Activated CD4-positive, alpha-beta T cell treated with anti-CD3 and anti-CD28 coated beads, Interleukin-2, amount 10 ng/mL, durations not matched to agents 7 days and 5 days (primary cell): ENCODE data around the gene OVOL3. TPM values are rescaled to one million over a fixed set of nuclear protein-coding genes. Genes with fewer than 3 reads are reported as not detected.

Experiments
- CTCF ChIA-PET: fragments of 350-600 bp; sonication (Branson Sonifier 250); formaldehyde crosslinking; loops from one replicate; lab custom pipeline; 2021; ENCODE audit warnings: antibody characterized with exemption; lab: Charles Lee
- POLR2A ChIA-PET: fragments of 350-600 bp; sonication (Branson Sonifier 250); formaldehyde crosslinking; loops from one replicate; lab custom pipeline; 2021; ENCODE audit warnings: antibody characterized with exemption; lab: Charles Lee
- DNase-seq: peaks from one replicate; pipeline ENCODE4 v3.0.0-alpha.2; 2020
- H3K27ac Mint-ChIP-seq: one replicate; pipeline ENCODE4 v1.8.0; 2021; ENCODE audit warnings: mild to moderate bottlenecking, moderate library complexity, mixed read lengths
- H3K27me3 Mint-ChIP-seq: one replicate; pipeline ENCODE4 v1.8.0; 2021; ENCODE audit warnings: mixed read lengths
- H3K36me3 Mint-ChIP-seq: one replicate; pipeline ENCODE4 v1.8.0; 2021; ENCODE audit warnings: low read depth, mixed read lengths
- H3K4me1 Mint-ChIP-seq: one replicate; pipeline ENCODE4 v1.8.0; 2021; ENCODE audit warnings: mixed read lengths
- H3K4me3 Mint-ChIP-seq: one replicate; pipeline ENCODE4 v1.8.0; 2021; ENCODE audit warnings: mild to moderate bottlenecking, moderate library complexity, mixed read lengths
- H3K9me3 Mint-ChIP-seq: one replicate; pipeline ENCODE4 v1.8.0; 2021; ENCODE audit warnings: mixed read lengths
- total RNA-seq, 2 experiments: library from RNA; stranded (reverse); gene quantifications; one replicate each; pipeline ENCODE4 v1.2.3, GENCODE V29; 2021

Gene OVOL3
- total RNA-seq, 2 experiments from 2014 or later: not detected

DNA sequence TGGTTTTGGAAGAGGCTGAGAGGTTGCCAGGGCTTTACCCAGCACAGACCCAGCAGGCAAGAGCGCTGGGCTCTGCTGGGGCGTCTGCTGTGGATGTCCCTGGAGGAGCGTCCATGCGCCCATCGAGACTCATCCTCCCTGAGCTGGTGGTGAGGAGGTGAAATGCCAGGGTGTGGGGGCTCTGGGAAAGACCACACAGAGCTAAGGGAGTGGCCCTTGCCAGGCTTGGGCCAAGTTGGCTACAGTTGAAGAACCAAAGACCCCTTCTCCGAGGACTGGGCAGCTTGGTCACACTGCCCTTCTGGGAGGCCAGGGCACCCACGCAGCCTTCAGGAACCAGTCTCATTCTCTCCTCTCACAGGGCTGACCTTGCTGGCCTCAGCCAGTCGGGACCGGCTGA, 24.6 kb upstream of the OVOL3 start:
- no peaks in the 10 kb centered on the region for H3K27me3 Mint-ChIP-seq
- no peak overlapping the region for H3K27ac Mint-ChIP-seq
- POLR2A ChIA-PET: no interaction called here
- H3K36me3 Mint-ChIP-seq: peaks cover 63% of the 10 kb centered on the region
- H3K4me3 Mint-ChIP-seq: no peak overlapping the region
- DNase-seq: no peak
- H3K9me3 Mint-ChIP-seq: no peaks in the 10 kb centered on the region
- CTCF ChIA-PET: no interaction called here
- H3K4me1 Mint-ChIP-seq: no peaks in the 10 kb centered on the region

DNA sequence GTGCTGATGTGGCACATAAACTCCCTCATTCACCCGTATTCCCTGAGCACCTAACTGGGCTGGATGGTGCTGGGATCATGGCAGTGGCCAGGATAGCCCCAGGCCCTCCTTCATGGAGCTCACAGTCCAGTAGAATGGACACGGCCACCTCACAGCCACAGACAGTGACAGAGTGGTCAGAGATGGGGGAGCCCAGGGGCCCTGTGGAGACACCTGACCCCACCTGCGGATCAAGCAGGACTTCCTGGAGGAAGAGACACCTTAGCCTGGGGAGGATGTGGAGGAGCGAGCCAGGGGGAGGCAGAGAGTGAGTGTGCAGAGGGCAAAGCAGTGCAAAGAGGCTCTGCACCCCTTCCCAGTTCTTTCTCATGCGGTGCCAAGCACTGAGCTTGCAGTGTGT, 21.1 kb upstream of the OVOL3 start:
- H3K27ac Mint-ChIP-seq: no peak overlapping the region
- ChIA-PET CTCF (interaction anchor here (0.8 kb wide), 1 partner anchor 54 kb away, joined by 7 read pairs; no protein-coding TSS in a partner anchor), POLR2A (no interaction called here)
- H3K9me3 Mint-ChIP-seq: no peaks in the 10 kb centered on the region
- H3K4me3 Mint-ChIP-seq: no peak overlapping the region
- H3K36me3 Mint-ChIP-seq: peaks cover 50% of the 10 kb centered on the region
- peaks cover 10% of the 10 kb centered on the region for H3K4me1 Mint-ChIP-seq
- no peak for DNase-seq
- H3K27me3 Mint-ChIP-seq: no peaks in the 10 kb centered on the region

DNA sequence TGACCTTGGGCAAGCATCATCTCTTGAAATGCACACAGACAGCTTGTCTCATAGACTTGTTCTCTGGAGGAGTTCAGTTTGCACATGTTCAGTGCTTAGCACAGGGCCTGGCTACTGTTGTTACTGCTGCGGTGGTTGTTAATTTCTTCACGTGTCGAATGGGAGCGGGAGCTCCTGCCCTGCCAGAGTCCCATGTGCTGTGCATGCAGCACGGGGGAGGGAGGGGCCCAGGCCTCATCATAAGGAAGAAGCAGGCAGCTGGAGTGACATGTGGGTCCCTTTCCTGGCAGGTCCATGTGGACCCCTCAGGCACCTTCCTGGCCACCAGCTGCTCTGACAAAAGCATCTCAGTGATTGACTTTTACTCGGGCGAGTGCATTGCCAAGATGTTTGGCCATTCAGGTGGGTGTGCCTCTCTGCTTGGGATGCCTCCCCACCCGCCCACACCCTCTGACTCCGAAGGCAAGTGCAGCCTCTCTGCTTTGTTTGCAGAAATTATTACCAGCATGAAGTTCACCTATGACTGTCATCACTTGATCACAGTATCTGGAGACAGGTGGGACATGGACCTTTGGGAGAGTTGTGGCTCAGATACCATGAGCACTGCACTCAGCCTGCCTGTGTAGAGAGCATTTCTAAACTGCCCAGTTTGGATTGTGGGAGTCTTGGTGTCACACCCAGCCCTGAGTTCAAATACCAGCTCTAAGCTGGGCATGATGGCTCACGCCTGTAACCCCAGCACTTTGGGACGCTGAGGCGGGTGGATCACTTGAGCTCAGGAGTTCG, 19.8 kb upstream of the OVOL3 start:
- ChIA-PET POLR2A (no interaction called here), CTCF (interaction anchor here (0.8 kb wide), 1 partner anchor 24 kb away, joined by 3 read pairs; no protein-coding TSS in a partner anchor)
- Mint-ChIP-seq H3K36me3 (peaks cover 46% of the 10 kb centered on the region), H3K27me3 (no peaks in the 10 kb centered on the region), H3K9me3 (no peaks in the 10 kb centered on the region), H3K4me1 (peaks cover 10% of the 10 kb centered on the region), H3K27ac (no peak overlapping the region), H3K4me3 (no peak overlapping the region)
- no peak for DNase-seq

DNA sequence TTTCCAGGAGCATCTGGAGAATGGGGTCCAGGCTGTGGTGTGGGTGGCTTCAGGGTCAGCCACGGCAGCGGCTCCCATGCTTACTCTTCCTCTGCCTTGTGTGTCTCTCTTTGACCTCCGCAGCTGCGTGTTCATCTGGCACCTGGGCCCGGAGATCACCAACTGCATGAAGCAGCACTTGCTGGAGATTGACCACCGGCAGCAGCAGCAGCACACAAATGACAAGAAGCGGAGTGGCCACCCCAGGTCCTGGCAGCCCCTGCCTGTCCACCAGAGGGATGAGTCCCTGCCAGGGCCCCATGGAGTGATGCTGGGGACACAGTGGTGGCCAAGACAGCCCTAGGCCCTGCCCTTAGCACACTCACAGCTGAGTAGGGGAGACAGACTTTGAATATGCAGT, 18.4 kb upstream of the OVOL3 start:
- Mint-ChIP-seq H3K36me3 (peaks cover 46% of the 10 kb centered on the region), H3K27ac (peak overlapping the region; percentile 54), H3K9me3 (no peaks in the 10 kb centered on the region), H3K4me1 (peaks cover 10% of the 10 kb centered on the region), H3K27me3 (no peaks in the 10 kb centered on the region), H3K4me3 (no peak overlapping the region)
- no peak for DNase-seq
- ChIA-PET POLR2A (no interaction called here), CTCF (no interaction called here)

DNA sequence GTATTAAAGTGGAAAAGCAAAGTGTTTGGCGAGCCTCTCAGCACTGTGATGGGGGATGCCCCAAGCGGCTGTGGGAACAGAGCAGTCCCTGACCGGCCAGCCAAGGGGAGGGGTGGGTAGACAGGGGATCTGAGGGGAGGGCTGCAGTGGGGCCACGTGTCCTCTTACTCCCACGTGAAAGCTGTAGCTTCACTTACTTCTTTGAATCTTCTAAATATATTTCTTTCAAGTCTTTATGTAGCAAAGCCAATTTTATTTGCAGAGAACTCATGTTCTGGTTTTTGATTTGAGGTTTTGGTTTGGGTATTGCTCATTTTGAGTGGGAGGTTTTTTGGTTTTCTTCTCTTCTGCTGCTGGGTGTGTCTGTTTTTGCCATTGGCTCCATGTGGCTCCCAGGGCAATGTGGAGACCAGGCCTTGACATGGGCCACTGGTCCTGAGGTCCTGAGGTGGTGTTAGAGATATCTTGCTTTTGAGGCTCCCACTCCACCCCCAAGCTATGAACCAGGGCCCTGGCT, 17.7 kb upstream of the OVOL3 start:
- POLR2A ChIA-PET: no interaction called here
- DNase-seq: no peak
- CTCF ChIA-PET: no interaction called here

DNA sequence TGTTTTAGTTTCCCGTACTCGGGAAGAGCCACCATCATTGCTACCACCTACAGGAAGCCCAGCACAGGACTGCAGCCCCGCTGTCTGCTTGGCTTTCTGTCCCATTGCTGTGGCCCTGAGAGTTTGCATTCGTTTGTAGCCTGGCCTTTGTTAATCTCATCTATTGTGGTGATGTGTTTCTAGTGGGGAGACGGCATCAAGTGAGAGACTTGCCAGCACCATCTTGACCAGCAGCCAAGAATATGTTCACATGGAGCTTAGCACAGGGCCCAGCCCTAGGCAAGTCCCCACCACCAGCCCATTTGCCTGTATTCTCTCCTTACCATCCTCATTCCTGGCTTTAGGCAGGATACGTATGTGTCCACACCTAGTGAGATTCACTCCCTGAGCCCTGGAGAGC, 17.3 kb upstream of the OVOL3 start:
- Mint-ChIP-seq H3K27me3 (no peaks in the 10 kb centered on the region), H3K4me3 (no peak overlapping the region), H3K27ac (no peak overlapping the region), H3K4me1 (peaks cover 10% of the 10 kb centered on the region), H3K9me3 (no peaks in the 10 kb centered on the region), H3K36me3 (peaks cover 47% of the 10 kb centered on the region)
- POLR2A ChIA-PET: no interaction called here
- no peak for DNase-seq
- CTCF ChIA-PET: no interaction called here

More for the DNA sequence above, 17.7 kb upstream of the OVOL3 start:
- H3K9me3 Mint-ChIP-seq: no peaks in the 10 kb centered on the region
- H3K27me3 Mint-ChIP-seq: no peaks in the 10 kb centered on the region
- no peak overlapping the region for H3K4me3 Mint-ChIP-seq
- H3K36me3 Mint-ChIP-seq: peaks cover 46% of the 10 kb centered on the region
- H3K4me1 Mint-ChIP-seq: peaks cover 10% of the 10 kb centered on the region
- H3K27ac Mint-ChIP-seq: no peak overlapping the region

DNA sequence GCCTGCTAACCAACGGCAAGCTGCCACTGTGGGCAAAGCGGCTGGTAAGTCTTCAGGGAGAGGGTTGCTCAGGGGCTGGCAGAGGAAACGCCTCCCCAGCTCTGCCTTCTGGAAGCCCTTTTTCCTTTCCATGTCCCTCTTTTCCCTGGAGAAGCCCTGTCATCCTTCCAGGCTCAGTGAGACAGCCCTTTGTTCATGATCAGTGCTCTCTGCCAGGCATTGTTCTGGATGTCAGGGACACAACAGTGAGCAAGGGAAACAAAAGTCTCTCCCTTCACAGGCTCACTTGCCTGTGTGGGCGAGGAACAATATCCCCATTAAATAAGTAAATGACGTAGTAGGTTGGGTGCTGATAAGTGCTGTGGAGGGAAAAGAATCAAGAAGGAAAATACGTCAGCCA, 13.9 kb upstream of the OVOL3 start:
- Mint-ChIP-seq H3K9me3 (no peaks in the 10 kb centered on the region), H3K4me3 (no peak overlapping the region), H3K27ac (no peak overlapping the region), H3K36me3 (peaks cover 33% of the 10 kb centered on the region), H3K4me1 (peaks cover 10% of the 10 kb centered on the region), H3K27me3 (no peaks in the 10 kb centered on the region)
- ChIA-PET POLR2A (no interaction called here), CTCF (no interaction called here)
- no peak for DNase-seq

DNA sequence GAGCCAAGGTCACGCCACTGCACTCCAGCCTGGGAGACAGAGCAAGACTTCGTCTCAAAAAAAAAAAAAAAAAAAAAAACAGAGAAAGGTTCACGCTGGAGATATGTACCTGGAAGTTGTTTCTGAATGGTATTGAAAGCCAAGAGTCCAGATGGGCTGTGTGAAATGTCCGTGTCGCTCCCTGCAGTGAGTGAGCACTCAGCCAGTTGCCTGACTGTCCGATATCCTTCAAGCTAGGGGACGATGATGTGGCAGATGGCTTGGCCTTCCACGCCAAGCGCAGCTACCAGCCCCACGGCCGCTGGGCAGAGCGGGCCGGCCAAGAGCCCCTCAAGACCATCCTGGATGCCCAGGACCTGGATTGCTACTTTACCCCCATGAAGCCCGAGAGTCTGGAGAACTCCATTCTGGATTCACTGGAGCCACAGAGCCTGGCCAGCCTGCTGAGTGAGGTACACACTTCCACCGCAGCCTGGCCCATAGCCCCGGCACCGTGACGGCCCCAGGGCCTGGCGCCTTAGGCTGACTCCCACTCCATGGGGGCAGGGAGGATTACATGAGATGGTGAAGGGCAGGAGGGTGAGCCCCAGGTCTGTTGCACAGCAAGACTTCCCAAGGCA, 11.7 kb upstream of the OVOL3 start:
- POLR2A ChIA-PET: no interaction called here
- no peak for DNase-seq
- H3K27ac Mint-ChIP-seq: peak overlapping the region; percentile 50
- H3K36me3 Mint-ChIP-seq: peaks cover 35% of the 10 kb centered on the region
- H3K4me1 Mint-ChIP-seq: no peaks in the 10 kb centered on the region
- H3K27me3 Mint-ChIP-seq: no peaks in the 10 kb centered on the region
- H3K9me3 Mint-ChIP-seq: no peaks in the 10 kb centered on the region
- no peak overlapping the region for H3K4me3 Mint-ChIP-seq
- CTCF ChIA-PET: interaction anchor here (0.6 to 2.6 kb wide), 3 partner anchors 29 to 64 kb away, joined by 3 to 7 read pairs (median 3); no protein-coding TSS in a partner anchor

DNA sequence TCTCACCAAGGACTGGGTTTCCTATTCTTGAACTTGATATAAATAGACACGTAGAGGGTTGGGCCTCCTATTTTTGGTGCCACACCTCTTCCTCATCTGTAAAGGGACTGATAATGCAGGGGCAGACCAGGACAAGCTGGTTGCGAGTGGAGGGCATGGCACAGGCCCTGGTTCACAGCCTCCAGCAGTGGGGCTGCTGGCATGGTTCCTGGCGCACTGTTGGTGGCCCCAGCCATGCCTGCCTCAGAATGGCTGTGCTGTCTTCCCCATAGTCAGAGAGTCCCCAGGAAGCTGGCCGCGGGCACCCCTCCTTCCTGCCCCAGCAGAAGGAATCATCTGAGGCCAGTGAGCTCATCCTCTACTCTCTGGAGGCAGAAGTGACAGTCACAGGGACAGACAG, 10.5 kb upstream of the OVOL3 start:
- no peaks in the 10 kb centered on the region for H3K9me3 Mint-ChIP-seq
- no peak for DNase-seq
- no peaks in the 10 kb centered on the region for H3K4me1 Mint-ChIP-seq
- ChIA-PET POLR2A (no interaction called here), CTCF (interaction anchor here (2.6 kb wide), 1 partner anchor 39 kb away, joined by 7 read pairs; no protein-coding TSS in a partner anchor)
- peaks cover 29% of the 10 kb centered on the region for H3K36me3 Mint-ChIP-seq
- H3K4me3 Mint-ChIP-seq: no peak overlapping the region
- H3K27ac Mint-ChIP-seq: peak overlapping the region; percentile 36
- no peaks in the 10 kb centered on the region for H3K27me3 Mint-ChIP-seq

DNA sequence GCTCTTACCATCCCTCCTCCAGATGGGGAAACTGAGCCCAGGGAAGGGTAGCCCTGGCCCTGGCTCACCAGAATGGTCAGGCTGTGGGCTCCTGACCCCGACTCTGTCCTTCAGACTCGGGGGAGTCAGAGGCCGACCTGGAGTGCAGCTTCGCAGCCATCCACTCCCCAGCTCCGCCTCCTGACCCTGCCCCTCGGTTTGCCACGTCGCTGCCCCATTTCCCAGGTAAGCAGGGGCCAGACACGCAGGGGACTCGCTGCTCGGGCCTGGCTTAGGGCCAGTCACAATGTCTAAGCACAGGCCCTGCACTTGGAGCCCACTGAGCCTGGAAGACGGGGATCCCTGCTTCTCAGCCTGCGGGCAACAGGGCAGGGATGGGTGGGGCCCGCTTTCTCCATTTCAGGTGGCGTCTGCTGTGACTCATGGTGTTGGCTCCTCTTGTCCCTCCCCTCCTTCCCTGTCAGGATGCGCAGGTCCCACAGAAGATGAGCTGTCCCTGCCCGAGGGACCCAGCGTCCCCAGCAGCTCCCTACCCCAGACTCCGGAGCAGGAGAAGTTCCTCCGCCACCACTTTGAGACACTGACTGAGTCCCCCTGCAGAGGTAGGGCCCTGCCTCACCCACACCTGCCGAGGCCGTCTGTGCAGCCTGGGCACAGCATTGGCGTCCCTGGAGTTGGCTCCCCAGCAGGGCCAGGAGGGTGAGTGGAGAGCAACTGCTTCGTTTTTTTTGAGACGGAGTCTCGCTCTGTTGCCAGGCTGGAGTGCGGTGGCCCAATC, 9.2 kb upstream of the OVOL3 start:
- ChIA-PET CTCF (interaction anchor here (2.6 kb wide), 1 partner anchor 41 kb away, joined by 7 read pairs; no protein-coding TSS in a partner anchor), POLR2A (no interaction called here)
- Mint-ChIP-seq H3K4me1 (no peaks in the 10 kb centered on the region), H3K4me3 (no peak overlapping the region), H3K36me3 (peaks cover 34% of the 10 kb centered on the region), H3K27ac (no peak overlapping the region), H3K9me3 (no peaks in the 10 kb centered on the region), H3K27me3 (no peaks in the 10 kb centered on the region)
- no peak for DNase-seq

DNA sequence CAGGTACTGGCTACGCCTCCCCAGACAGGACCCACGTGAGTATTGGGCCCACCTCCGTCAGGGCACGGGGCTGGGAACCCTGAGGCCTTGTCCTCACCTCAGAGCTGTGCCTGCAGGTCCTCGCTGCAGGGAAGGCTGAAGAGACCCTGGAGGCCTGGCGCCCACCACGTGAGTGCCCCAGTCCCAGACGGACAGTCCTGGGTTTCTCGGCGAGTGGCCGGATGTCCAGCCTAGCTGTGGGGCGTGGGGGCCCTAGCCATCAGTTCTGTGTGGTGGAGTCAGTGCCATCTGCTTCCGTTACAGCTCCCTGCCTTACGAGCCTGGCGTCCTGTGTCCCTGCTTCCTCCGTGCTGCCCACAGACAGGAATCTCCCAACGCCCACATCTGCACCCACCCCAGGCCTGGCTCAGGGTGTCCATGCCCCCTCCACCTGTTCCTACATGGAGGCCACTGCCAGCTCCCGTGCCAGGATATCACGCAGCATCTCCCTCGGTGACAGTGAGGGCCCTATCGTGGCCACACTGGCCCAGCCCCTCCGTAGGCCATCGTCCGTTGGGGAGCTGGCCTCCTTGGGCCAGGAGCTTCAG, 7.8 kb upstream of the OVOL3 start:
- H3K4me3 Mint-ChIP-seq: no peak overlapping the region
- no peaks in the 10 kb centered on the region for H3K27me3 Mint-ChIP-seq
- DNase-seq: no peak
- H3K27ac Mint-ChIP-seq: no peak overlapping the region
- CTCF ChIA-PET: interaction anchor here (1.1 to 1.8 kb wide), 3 partner anchors 12 to 444 kb away, joined by 3 to 9 read pairs (median 3); partner anchors contain the start of genes POLR2I and TBCB
- H3K9me3 Mint-ChIP-seq: no peaks in the 10 kb centered on the region
- H3K36me3 Mint-ChIP-seq: peaks cover 30% of the 10 kb centered on the region
- POLR2A ChIA-PET: no interaction called here
- H3K4me1 Mint-ChIP-seq: no peaks in the 10 kb centered on the region

DNA sequence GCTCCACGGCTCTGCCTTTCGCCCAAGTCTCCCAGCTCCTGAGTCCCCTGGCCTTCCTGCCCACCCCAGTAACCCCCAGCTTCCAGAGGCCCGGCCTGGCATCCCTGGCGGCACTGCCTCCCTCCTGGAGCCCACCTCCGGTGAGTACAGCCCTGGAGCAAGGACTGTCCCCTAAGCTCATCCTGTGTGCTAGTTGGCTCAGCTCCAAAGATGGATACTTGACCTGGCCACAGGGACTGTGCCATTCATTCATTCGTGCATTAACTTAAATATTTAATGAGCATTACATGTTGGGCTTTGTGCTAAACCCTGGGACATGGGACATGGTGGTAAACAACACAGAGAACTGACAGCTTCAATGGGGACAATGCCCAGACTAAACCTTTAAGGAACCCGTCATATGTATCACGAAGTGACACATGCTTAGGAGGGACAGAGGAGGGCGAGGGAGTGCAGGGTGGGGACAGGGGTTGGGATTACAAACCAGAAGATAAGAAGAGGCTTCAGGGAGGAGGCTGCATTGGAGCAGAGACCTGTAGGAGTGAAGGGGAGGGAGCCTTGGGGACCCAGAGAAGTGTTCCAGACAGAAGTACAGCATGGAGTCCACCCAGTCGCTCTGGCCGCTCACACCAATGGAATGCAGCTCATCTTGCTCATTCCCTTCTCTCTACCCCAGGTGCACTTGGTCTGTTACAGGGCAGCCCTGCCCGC, 6.9 kb upstream of the OVOL3 start:
- H3K4me1 Mint-ChIP-seq: no peaks in the 10 kb centered on the region
- POLR2A ChIA-PET: no interaction called here
- H3K27ac Mint-ChIP-seq: no peak overlapping the region
- no peaks in the 10 kb centered on the region for H3K27me3 Mint-ChIP-seq
- no peaks in the 10 kb centered on the region for H3K9me3 Mint-ChIP-seq
- peaks cover 25% of the 10 kb centered on the region for H3K36me3 Mint-ChIP-seq
- CTCF ChIA-PET: interaction anchor here (1.0 to 1.8 kb wide), 4 partner anchors 11 to 445 kb away, joined by 3 to 9 read pairs (median 4); partner anchors contain the start of genes POLR2I and TBCB
- no peak for DNase-seq
- H3K4me3 Mint-ChIP-seq: no peak overlapping the region
